ENCODE data around the gene TBC1D24. TPM values are rescaled to one million over a fixed set of nuclear protein-coding genes. Genes with fewer than 3 reads are reported as not detected.

The TBC1D24 gene
- total RNA-seq, 1 experiment from 2014 or later = 24.6 TPM

DNA sequence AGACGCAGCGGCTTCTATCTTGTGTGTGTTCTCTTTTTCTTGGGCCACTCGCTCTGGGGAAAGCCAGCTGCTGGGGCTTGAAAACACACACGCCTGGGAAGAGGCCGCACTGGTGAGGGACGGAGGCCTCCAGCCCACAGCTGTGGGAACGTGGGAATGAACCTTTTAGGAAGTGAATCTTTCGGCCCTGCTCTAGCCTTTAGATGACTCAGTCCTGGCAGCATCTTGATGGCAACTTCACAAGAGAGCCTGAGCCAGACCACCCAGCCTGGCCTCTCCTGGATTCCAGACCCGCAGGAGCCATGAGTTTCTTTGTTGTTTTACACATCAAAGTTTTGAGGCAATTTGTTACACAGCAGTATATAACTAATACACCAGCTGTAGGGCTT, 60.7 kb downstream of the TBC1D24 start:
- H3K9me2 ChIP-seq (ENCODE audit: insufficient read depth) = no peaks in the 10 kb centered on the region
- H3K27ac ChIP-seq (ENCODE audit: low read depth, low read length) = peak overlapping the region; percentile 89; the same call in 1 of the 2 replicates
- intact Hi-C loops (cut with micrococcal nuclease) = no loop called here
- CTCF ChIA-PET = no interaction called here
- H3K36me3 ChIP-seq (ENCODE audit: control insufficient read depth in 1 of 2, insufficient read depth in 2 of 2, low read length in 2 of 2) = no peaks in the 10 kb centered on the region
- no peak overlapping the region for H2AFZ ChIP-seq (ENCODE audit: low read depth, low read length, poor library complexity, severe bottlenecking)
- BruUV-seq (replicated peaks) = no TSS peak
- H3K79me2 ChIP-seq (ENCODE audit: insufficient read depth, low read length) = peaks cover 15% of the 10 kb centered on the region
- peak overlapping the region; percentile 96; the same call in 1 of the 2 replicates for H3K4me2 ChIP-seq (ENCODE audit: low read length)
- POLR2A ChIA-PET = no interaction called here
- H3K9me3 ChIP-seq (ENCODE audit: control insufficient read depth in 1 of 2, insufficient read depth in 1 of 2, low read depth in 1 of 2, low read length in 2 of 2) = no peaks in the 10 kb centered on the region
- H4K20me1 ChIP-seq (ENCODE audit: insufficient read depth) = no peaks in the 10 kb centered on the region
- H3K4me3 ChIP-seq (replicated peaks in 1 of 2; ENCODE audit: low read depth in 1 of 2, low read length in 2 of 2) = no peak overlapping the region
- no peak overlapping the region for H3K9ac ChIP-seq (ENCODE audit: low read length)
- RAD21 ChIA-PET (ENCODE audit: low non-redundant PET in 1 of 2, low total read pairs in 2 of 2, uncharacterized antibody in 2 of 2, unreplicated experiment in 2 of 2) = no interaction called here
- DNase-seq (ENCODE audit: low read depth, low spot score) (no peak), ATAC-seq (no peak)
- TF ChIP-seq CBX3 (IDR thresholded peaks at IDR 0.05; ENCODE audit: low read depth) = no peak
- no peak for TF ChIP-seq ZNF274 (IDR thresholded peaks at IDR 0.05; ENCODE audit: low read depth, low read length)
- H3K4me1 ChIP-seq (ENCODE audit: control insufficient read depth in 1 of 2, insufficient read depth in 2 of 2, low read length in 2 of 2) = peaks cover 15 to 47% of the 10 kb centered on the region in 2 experiments
- no peaks in the 10 kb centered on the region for H3K27me3 ChIP-seq (ENCODE audit: insufficient read depth, low read length)

GRCh38 chr16:2537451-2538379, 62.8 kb downstream of the TBC1D24 start, which contains the start of gene PDPK1:
TSS of gene PDPK1 (plus strand) at chr16:2538021. CDS start at chr16:2538113, 92 bp downstream.
- peak within 1 kb of the TSS; percentile 16 for H2AFZ ChIP-seq (ENCODE audit: low read depth, low read length, poor library complexity, severe bottlenecking)
- H3K9me2 ChIP-seq (ENCODE audit: insufficient read depth) = no peaks in the 10 kb centered on the region
- H3K79me2 ChIP-seq (ENCODE audit: insufficient read depth, low read length) = peaks cover 23% of the 10 kb centered on the region
- H3K9ac ChIP-seq (ENCODE audit: low read length) = peak within 1 kb of the TSS; percentile 70
- H3K4me1 ChIP-seq (ENCODE audit: control insufficient read depth in 1 of 2, insufficient read depth in 2 of 2, low read length in 2 of 2) = peaks cover 15 to 28% of the 10 kb centered on the region in 2 experiments
- intact Hi-C loops (cut with micrococcal nuclease) = no loop called here
- DNase-seq (ENCODE audit: low read depth, low spot score) (peak; percentile 84), ATAC-seq (peak; percentile 88)
- POLR2A ChIA-PET = interaction anchor here (0.5 to 1.7 kb wide), 4 partner anchors 18 to 383 kb away, joined by 3 to 7 read pairs (median 4); partner anchors contain the start of genes AMDHD2 and TRAF7
- H3K9me3 ChIP-seq (ENCODE audit: control insufficient read depth in 1 of 2, insufficient read depth in 1 of 2, low read depth in 1 of 2, low read length in 2 of 2) = no peaks in the 10 kb centered on the region
- H3K27ac ChIP-seq (ENCODE audit: low read depth, low read length) = peak within 1 kb of the TSS; percentile 89
- no peaks in the 10 kb centered on the region for H3K27me3 ChIP-seq (ENCODE audit: insufficient read depth, low read length)
- RAD21 ChIA-PET (ENCODE audit: low non-redundant PET in 1 of 2, low total read pairs in 2 of 2, uncharacterized antibody in 2 of 2, unreplicated experiment in 2 of 2) = no interaction called here
- H3K4me3 ChIP-seq (replicated peaks in 1 of 2; ENCODE audit: low read depth in 1 of 2, low read length in 2 of 2) = peak within 1 kb of the TSS; percentile 62 to 73
- H4K20me1 ChIP-seq (ENCODE audit: insufficient read depth) = no peaks in the 10 kb centered on the region
- CTCF ChIA-PET = interaction anchor here (0.6 to 1.1 kb wide), 2 partner anchors 14 to 25 kb away, joined by 3 read pairs; no protein-coding TSS in a partner anchor
- peak within 1 kb of the TSS; percentile 96 for H3K4me2 ChIP-seq (ENCODE audit: low read length)
- no TSS peak for BruUV-seq (replicated peaks)
- no peaks in the 10 kb centered on the region for H3K36me3 ChIP-seq (ENCODE audit: control insufficient read depth in 1 of 2, insufficient read depth in 2 of 2, low read length in 2 of 2)
- TF ChIP-seq, protein P1, sequence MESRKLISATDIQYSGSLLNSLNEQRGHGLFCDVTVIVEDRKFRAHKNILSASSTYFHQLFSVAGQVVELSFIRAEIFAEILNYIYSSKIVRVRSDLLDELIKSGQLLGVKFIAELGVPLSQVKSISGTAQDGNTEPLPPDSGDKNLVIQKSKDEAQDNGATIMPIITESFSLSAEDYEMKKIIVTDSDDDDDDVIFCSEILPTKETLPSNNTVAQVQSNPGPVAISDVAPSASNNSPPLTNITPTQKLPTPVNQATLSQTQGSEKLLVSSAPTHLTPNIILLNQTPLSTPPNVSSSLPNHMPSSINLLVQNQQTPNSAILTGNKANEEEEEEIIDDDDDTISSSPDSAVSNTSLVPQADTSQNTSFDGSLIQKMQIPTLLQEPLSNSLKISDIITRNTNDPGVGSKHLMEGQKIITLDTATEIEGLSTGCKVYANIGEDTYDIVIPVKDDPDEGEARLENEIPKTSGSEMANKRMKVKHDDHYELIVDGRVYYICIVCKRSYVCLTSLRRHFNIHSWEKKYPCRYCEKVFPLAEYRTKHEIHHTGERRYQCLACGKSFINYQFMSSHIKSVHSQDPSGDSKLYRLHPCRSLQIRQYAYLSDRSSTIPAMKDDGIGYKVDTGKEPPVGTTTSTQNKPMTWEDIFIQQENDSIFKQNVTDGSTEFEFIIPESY (IDR thresholded peaks at IDR 0.05; ENCODE audit: extremely low read depth, insufficient replicate concordance, low read length) = no peak
- no peak for TF ChIP-seq POLR2A (IDR thresholded peaks at IDR 0.05; ENCODE audit: borderline replicate concordance, extremely low read depth, insufficient read depth, insufficient read length)
- TF ChIP-seq EZH2 (IDR thresholded peaks at IDR 0.05) = no peak
- no peak for TF ChIP-seq ZNF274 (IDR thresholded peaks at IDR 0.05; ENCODE audit: low read depth, low read length)
- peak; percentile 69 for TF ChIP-seq EGR1 (IDR thresholded peaks at IDR 0.05; ENCODE audit: low read depth)
- TF ChIP-seq ELF1 (IDR thresholded peaks at IDR 0.05; ENCODE audit: borderline replicate concordance, low read depth) = no peak
- no peak for TF ChIP-seq RAD21 (IDR thresholded peaks at IDR 0.05; ENCODE audit: low read depth)
- peak; percentile 76 for TF ChIP-seq YY1 (IDR thresholded peaks at IDR 0.05; ENCODE audit: extremely low read depth, insufficient replicate concordance, low read depth, low read length)
- no peak for TF ChIP-seq CBX3 (IDR thresholded peaks at IDR 0.05; ENCODE audit: low read depth)
- TF ChIP-seq ZFX (IDR thresholded peaks at IDR 0.05) = peak; percentile 54; the same call in 1 of the 2 replicates
- TF ChIP-seq JUND (IDR thresholded peaks at IDR 0.05) = no peak
- TF ChIP-seq TCF7L2 (IDR thresholded peaks at IDR 0.05; ENCODE audit: borderline replicate concordance, extremely low read depth, insufficient read depth, insufficient read length) = no peak
- TF ChIP-seq, protein P2, sequence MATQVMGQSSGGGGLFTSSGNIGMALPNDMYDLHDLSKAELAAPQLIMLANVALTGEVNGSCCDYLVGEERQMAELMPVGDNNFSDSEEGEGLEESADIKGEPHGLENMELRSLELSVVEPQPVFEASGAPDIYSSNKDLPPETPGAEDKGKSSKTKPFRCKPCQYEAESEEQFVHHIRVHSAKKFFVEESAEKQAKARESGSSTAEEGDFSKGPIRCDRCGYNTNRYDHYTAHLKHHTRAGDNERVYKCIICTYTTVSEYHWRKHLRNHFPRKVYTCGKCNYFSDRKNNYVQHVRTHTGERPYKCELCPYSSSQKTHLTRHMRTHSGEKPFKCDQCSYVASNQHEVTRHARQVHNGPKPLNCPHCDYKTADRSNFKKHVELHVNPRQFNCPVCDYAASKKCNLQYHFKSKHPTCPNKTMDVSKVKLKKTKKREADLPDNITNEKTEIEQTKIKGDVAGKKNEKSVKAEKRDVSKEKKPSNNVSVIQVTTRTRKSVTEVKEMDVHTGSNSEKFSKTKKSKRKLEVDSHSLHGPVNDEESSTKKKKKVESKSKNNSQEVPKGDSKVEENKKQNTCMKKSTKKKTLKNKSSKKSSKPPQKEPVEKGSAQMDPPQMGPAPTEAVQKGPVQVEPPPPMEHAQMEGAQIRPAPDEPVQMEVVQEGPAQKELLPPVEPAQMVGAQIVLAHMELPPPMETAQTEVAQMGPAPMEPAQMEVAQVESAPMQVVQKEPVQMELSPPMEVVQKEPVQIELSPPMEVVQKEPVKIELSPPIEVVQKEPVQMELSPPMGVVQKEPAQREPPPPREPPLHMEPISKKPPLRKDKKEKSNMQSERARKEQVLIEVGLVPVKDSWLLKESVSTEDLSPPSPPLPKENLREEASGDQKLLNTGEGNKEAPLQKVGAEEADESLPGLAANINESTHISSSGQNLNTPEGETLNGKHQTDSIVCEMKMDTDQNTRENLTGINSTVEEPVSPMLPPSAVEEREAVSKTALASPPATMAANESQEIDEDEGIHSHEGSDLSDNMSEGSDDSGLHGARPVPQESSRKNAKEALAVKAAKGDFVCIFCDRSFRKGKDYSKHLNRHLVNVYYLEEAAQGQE (IDR thresholded peaks at IDR 0.05; ENCODE audit: low read depth) = no peak
